HG03108 (cell line): ENCODE results near the gene SFT2D2.
"Not testable (repeated sequence)": the region's sequence is repeated elsewhere in the genome, so short reads cannot be mapped to it uniquely, and the experiment has no call there.

ENCODE experiments used
- ATAC-seq: cut with Tn5 transposase; IDR thresholded peaks from one replicate; pipeline ENCODE4 v1.9.1; 2021; ENCODE audit warnings: moderate library complexity; ENCODE audit not compliant: unreplicated experiment

The SFT2D2 gene

DNA sequence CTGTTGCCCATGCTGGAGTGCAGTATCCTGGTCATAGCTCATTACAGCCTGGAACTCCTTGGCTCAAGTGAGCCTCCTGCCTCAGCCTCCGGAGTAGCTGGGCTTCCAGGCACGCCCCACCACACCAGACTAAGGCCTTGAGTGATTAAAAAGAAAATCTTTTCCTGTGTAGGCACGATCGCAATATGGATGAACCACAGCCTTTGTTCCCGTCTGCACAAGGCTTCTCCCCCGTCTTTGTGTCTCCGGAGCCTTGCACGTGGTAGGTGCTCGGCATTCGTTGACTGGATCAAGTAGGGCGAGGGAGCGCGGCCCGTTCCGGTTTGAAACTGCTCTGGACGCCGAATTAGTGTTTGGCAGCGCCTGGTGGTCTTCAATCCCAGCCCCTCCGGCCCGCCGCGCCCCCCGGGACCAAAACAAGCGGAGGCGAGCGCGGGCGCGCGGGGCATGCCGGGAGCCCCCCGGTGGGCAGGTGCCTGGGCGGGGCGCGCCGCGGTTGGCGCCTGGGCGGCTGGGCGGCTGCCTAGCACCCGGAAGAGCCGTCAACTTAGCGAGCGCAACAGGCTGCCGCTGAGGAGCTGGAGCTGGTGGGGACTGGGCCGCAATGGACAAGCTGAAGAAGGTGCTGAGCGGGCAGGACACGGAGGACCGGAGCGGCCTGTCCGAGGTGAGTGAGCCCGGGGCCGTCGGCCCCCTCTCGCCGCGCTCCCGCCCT lies at the start of gene SFT2D2:
Gene SFT2D2 (plus strand): TSS at position 529 of the 715 bp plus-strand sequence. CDS start 76 bp downstream, at position 605.
- ATAC-seq = peak; percentile 89

DNA sequence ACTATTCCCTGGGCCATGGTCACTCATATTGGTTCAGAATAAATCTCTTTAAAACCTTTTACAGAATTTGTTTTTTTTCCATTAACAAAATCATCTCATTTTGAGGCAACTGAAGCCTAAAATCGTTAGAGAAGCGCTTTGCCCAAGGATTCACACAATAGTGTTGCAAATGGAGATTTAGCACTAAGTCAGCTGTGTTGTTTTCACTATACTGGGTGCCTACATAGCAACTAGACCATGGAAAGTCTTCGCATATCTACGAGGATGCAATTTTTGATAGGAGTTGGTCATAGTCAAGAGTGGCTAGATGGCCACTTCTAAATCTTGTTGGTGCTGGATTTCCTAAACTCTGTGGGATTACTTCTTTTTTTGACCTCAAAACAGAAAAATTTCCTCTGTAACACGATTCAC lies 47.6 kb upstream of the SFT2D2 start:
- ATAC-seq = no peak

GRCh38 chr1:168178638-168179437 lies 47.0 kb upstream of the SFT2D2 start, which contains the start of gene TIPRL:
TSS of gene TIPRL (plus strand) at chr1:168178962. CDS start at chr1:168179078, 116 bp downstream.
- ATAC-seq = peak; percentile 87

- ATAC-seq = no peak
Observed at GRCh38 chr1:168179438-168180147, 46.2 kb upstream of the SFT2D2 start.

GRCh38 chr1:168180148-168180524 lies 45.7 kb upstream of the SFT2D2 start:
- no peak for ATAC-seq

DNA sequence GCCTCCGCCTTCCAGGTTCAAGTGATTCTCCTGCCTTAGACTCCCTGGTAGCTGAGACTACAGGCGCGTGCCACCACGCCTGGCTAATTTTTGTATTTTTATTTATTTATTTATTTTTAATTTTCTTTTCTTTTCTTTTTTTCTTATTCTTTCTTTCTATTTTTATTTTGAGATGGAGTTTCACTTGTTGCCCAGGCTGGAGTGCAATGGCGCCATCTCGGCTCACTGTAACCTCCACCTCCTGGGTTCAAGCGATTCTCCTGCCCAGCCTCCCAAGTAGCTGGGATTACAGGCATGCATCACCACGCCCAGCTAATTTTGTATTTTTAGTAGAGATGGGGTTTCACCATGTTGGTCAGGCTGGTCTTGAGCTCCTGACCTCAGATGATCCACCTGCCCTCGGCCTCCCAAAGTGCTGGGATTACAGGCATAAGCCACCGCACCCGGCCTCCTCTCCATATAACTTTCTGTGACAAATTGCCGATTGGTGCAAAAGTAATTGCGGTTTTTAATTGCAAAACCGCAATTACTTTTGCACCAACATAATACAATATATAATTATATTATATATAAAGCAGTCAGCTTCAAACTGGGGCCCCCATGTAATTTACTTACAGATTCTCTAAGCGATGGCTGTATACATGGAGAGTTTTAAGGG lies 44.6 kb upstream of the SFT2D2 start:
- ATAC-seq = not testable (repeated sequence)

GRCh38 chr1:168187177-168187576 lies 38.6 kb upstream of the SFT2D2 start:
- ATAC-seq = no peak

GRCh38 chr1:168190403-168190802 lies 35.4 kb upstream of the SFT2D2 start:
- no peak for ATAC-seq

DNA sequence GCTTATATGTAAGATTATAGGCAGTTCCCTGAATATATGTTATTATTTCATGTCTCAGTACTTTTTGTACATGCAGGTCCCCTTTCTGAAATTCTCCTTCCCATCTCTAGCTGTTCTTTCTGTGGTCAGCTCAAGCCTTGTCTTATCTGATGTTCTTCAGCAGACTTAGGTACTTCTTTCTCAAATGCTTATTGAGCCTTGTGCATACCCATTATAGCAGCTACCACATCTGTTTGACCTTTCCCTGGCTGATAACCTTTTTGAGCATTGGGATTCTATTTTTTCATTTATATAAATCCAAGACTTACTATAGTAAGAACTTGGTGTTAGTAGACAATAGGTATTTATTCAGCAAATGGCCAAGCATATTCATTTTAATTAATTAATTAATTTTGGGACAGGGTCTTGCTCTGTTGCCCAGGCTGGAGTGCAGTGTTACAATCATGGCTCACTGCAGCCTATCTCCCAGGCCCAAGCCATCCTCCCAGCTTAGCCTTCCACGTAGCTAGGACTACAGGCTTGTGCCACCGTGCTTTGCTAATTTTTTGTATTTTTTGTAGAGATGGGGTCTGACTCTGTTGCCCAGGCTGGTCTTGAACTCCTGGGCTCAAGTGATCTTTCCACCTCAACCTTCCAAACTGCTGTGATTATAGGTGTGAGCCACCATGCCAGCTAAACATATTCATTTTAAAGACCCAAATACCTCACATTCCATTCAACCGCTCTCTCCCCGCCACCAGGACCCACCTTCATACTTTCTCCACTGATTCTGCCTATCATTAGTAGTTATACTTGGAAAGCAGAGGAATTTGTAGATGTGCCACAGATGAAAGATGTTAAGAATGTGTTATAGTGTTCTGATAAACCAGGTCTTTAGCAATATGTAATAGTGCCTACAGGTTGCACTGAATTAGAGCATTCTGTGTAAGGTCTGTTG lies 30.3 kb upstream of the SFT2D2 start:
- no peak for ATAC-seq

- no peak for ATAC-seq
Observed at GRCh38 chr1:168199056-168199455, 26.7 kb upstream of the SFT2D2 start.

- ATAC-seq = no peak
Observed at GRCh38 chr1:168202941-168203654, 22.7 kb upstream of the SFT2D2 start.

GRCh38 chr1:168206111-168206510 lies 19.7 kb upstream of the SFT2D2 start:
- ATAC-seq = no peak

- ATAC-seq = not testable (repeated sequence)
Observed at GRCh38 chr1:168207673-168208072, 18.1 kb upstream of the SFT2D2 start.

DNA sequence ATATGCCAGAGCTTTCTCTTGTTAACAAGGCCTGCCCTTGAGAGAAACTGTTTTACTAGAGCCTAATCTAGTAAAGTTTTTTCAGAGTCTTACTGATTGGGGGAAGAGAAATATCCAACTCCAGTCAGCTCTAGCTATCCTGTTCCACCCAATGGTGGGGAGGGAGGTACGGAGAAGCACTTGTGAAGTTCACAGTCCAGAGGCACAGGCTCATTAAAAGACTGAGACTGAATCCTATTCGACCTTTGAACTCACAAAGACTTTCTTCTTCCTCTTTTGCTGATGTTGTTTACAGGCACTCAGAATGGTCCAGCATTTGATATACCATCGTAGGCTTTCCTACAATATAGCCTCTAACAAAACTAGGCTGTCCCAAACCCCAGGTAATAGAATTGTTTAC lies 15.5 kb upstream of the SFT2D2 start:
- ATAC-seq = no peak

GRCh38 chr1:168213349-168213748 lies 12.5 kb upstream of the SFT2D2 start:
- no peak for ATAC-seq

- no peak for ATAC-seq
Observed at GRCh38 chr1:168216171-168216570, 9.6 kb upstream of the SFT2D2 start.

DNA sequence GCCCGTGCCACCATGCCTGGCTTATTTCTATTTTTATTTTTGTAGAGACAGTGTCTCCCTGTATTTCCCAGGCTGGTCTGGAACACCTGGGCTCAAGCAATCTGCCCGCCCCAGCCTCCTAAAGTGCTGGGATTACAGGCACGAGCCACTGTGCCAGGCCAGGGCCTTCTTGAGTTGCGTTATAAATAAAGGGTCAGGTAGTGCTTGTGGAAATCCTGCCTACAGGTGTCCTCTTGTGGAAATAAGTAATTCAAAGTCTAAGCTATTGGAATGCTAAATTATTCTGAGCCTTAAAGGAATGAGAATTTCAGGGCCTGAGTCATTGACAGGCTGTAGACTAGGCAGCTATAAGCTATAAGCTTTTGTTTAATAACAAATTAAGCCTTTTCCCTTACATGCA lies 8.1 kb upstream of the SFT2D2 start:
- no peak for ATAC-seq

- ATAC-seq = no peak
Observed at GRCh38 chr1:168218658-168219057, 7.1 kb upstream of the SFT2D2 start.

GRCh38 chr1:168220470-168220871 lies 5.3 kb upstream of the SFT2D2 start:
- no peak for ATAC-seq
